ENCODE results near the gene ELK4. TPM values are rescaled to one million over a fixed set of nuclear protein-coding genes. Genes with fewer than 3 reads are reported as not detected.

ELK4 gene
- total and polyA plus RNA-seq, 10 donors, result 8.5 to 109 (median 53.5) TPM

GRCh38 chr1:205582471-205583291 is 49.1 kb downstream of the ELK4 start:
- no peak for TF ChIP-seq CTCF (IDR thresholded peaks at IDR 0.05 in 8 of 11, conservative IDR thresholded peaks at IDR 0.05 in 3 of 11)
- no peak for TF ChIP-seq POLR2A (IDR thresholded peaks at IDR 0.05)
- TF ChIP-seq POLR2AphosphoS5 (IDR thresholded peaks at IDR 0.05), result peak in 1 of 3 donors; percentile 63
- no peaks in the 10 kb centered on the region for H3K9me3 ChIP-seq
- peak; percentile 78 for DNase-seq
- H3K36me3 ChIP-seq, result no peaks in the 10 kb centered on the region
- peaks cover 0 to 6% (median 0%) of the 10 kb centered on the region in 7 donors for H3K27me3 ChIP-seq (replicated peaks in 1 of 7)
- peak overlapping the region in 7 of 8 donors; percentile 13 to 69 (median 51) for H3K27ac ChIP-seq
- peaks cover 0 to 29% (median 21%) of the 10 kb centered on the region in 6 donors for H3K4me1 ChIP-seq
- intact Hi-C loops (cut with DNase I; ENCODE audit: low total_unique reads), result loop anchor here (10.0 kb wide), 1 partner anchor 48 kb away; no protein-coding TSS in a partner anchor
- 25 to 36% (median 29%) methylated on average over 4 to 6 of the region's 6 CpGs for WGBS, 5 donors
- no peak overlapping the region for H3K4me3 ChIP-seq

GRCh38 chr1:205582046-205582445 is 49.8 kb downstream of the ELK4 start:
- DNase-seq, result peak; percentile 53
- Histone ChIP-seq H3K4me3 (no peak overlapping the region), H3K36me3 (no peaks in the 10 kb centered on the region), H3K27me3 (replicated peaks in 1 of 7) (peaks cover 0 to 13% (median 0%) of the 10 kb centered on the region in 7 donors), H3K27ac (peak overlapping the region in 7 of 8 donors; percentile 2 to 69 (median 47)), H3K9me3 (no peaks in the 10 kb centered on the region), H3K4me1 (peaks cover 0 to 29% (median 21%) of the 10 kb centered on the region in 6 donors)
- TF ChIP-seq POLR2A (IDR thresholded peaks at IDR 0.05) (no peak), POLR2AphosphoS5 (IDR thresholded peaks at IDR 0.05) (no peak), CTCF (IDR thresholded peaks at IDR 0.05 in 8 of 11, conservative IDR thresholded peaks at IDR 0.05 in 3 of 11) (no peak)
- 45 to 61% (median 49%) methylated on average over 11 of the region's 11 CpGs for WGBS, 5 donors
- intact Hi-C loops (cut with DNase I; ENCODE audit: low total_unique reads), result loop anchor here (10.0 kb wide), 1 partner anchor 47 kb away; no protein-coding TSS in a partner anchor

- WGBS, 5 donors, result 65 to 94% (median 86%) methylated on average over 4 to 9 of the region's 9 CpGs
- no peak overlapping the region for H3K4me3 ChIP-seq
- intact Hi-C loops (cut with DNase I; ENCODE audit: low total_unique reads), result loop anchor here (10.0 kb wide), 1 partner anchor 47 kb away; no protein-coding TSS in a partner anchor
- H3K4me1 ChIP-seq, result peaks cover 0 to 29% (median 21%) of the 10 kb centered on the region in 6 donors
- DNase-seq, result peak; percentile 61
- no peaks in the 10 kb centered on the region for H3K9me3 ChIP-seq
- no peak for TF ChIP-seq CTCF (IDR thresholded peaks at IDR 0.05 in 8 of 11, conservative IDR thresholded peaks at IDR 0.05 in 3 of 11)
- no peak for TF ChIP-seq POLR2A (IDR thresholded peaks at IDR 0.05)
- TF ChIP-seq POLR2AphosphoS5 (IDR thresholded peaks at IDR 0.05), result no peak
- peaks cover 0 to 17% (median 0%) of the 10 kb centered on the region in 7 donors for H3K27me3 ChIP-seq (replicated peaks in 1 of 7)
- no peaks in the 10 kb centered on the region for H3K36me3 ChIP-seq
- H3K27ac ChIP-seq, result peak overlapping the region in 6 of 8 donors; percentile 2 to 69 (median 46)
These were observed 50.4 kb downstream of the ELK4 start for GRCh38 chr1:205581321-205581980.

GRCh38 chr1:205580923-205581180 is 51.0 kb downstream of the ELK4 start:
- no peak for DNase-seq
- Histone ChIP-seq H3K4me3 (no peak overlapping the region), H3K9me3 (no peaks in the 10 kb centered on the region), H3K27me3 (replicated peaks in 1 of 7) (peaks cover 0 to 19% (median 0%) of the 10 kb centered on the region in 7 donors), H3K27ac (no peak overlapping the region), H3K4me1 (peaks cover 0 to 28% (median 18%) of the 10 kb centered on the region in 6 donors), H3K36me3 (no peaks in the 10 kb centered on the region)
- intact Hi-C loops (cut with DNase I; ENCODE audit: low total_unique reads), result loop anchor here (10.0 kb wide), 1 partner anchor 46 kb away; no protein-coding TSS in a partner anchor
- TF ChIP-seq POLR2A (IDR thresholded peaks at IDR 0.05) (no peak), CTCF (IDR thresholded peaks at IDR 0.05 in 8 of 11, conservative IDR thresholded peaks at IDR 0.05 in 3 of 11) (no peak), POLR2AphosphoS5 (IDR thresholded peaks at IDR 0.05) (no peak)
- WGBS, 5 donors, result 79 to 96% (median 85%) methylated on average over 3 of the region's 3 CpGs
